Occipital lobe (tissue), 3 donors: Measurements from ENCODE around the gene NUP93. TPM values are rescaled to one million over a fixed set of nuclear protein-coding genes. Genes with fewer than 3 reads are reported as not detected.
A peak's percentile ranks its signal among the peaks of the same experiment; 100 is the strongest.

Experiments used
- DNase-seq: peaks from one replicate; lab custom pipeline; 2025; lab: John Stamatoyannopoulos, UW
- small RNA-seq: library from RNA; depleted of rRNA; stranded (forward); fragments of <200 nt; gene quantifications from one replicate; pipeline ENCODE3, GENCODE V24; 2014
- total RNA-seq: library from RNA; depleted of rRNA; stranded (reverse); fragments of >200 nt; gene quantifications from one replicate; pipeline ENCODE4 v1.2.3, GENCODE V29; 2014

NUP93 gene
- total RNA-seq, 1 donor from 2014 or later = 207 TPM

GRCh38 chr16:56888806-56889205 is 158.9 kb downstream of the NUP93 start:
- no peak for DNase-seq

GRCh38 chr16:56889206-56889605 is 159.3 kb downstream of the NUP93 start:
- DNase-seq = no peak

GRCh38 chr16:56891685-56892084 is 161.8 kb downstream of the NUP93 start:
- no peak for DNase-seq

DNA sequence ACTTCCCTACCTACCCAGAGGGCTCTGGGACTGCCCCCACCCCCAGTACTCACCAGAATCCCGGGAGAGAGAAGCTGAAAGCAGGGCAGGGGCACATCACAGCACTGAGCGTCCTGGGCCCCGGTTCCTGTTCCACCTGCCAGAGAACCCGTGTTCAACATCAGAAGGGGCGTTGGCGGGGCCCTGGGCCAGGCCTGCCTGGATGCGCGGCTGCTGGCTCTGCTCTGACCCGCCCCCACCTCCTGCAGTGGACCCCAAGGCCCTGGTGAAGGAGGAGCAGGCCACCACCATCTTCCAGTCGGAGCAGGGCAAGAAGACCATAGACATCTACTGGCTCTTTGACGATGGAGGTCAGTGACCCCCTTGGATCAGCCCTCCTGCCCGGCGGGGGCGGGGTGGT is 162.8 kb downstream of the NUP93 start:
- DNase-seq = no peak

GRCh38 chr16:56894331-56894917 is 164.5 kb downstream of the NUP93 start:
- no peak for DNase-seq

GRCh38 chr16:56895813-56896212 is 165.9 kb downstream of the NUP93 start:
- DNase-seq = no peak

DNA sequence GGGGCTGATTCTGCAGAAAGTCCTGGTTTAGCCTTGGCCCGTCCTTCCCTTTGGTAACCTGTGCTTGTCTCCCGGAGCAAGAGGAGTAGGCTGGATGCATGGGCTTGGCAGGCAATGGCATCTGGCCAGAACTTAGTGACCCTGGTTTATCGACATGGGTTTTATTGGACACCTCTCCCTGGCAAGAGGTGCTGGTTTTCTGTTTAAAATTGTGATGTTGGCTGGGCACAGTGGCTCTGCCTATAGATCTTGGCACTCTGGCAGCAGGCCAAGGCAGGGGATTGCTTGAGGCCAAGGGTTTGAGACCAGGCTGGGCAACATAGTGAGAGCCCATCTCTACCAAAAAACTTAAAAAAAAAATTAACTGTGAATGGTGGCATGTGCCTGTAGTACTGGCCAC is 166.3 kb downstream of the NUP93 start:
- no peak for DNase-seq

GRCh38 chr16:56897026-56897799 is 167.3 kb downstream of the NUP93 start:
- no peak for DNase-seq

GRCh38 chr16:56898847-56899246 is 168.9 kb downstream of the NUP93 start:
- DNase-seq = no peak

Small RNA genes within 50 kb of the gene (small RNA-seq; reads per million reads assigned to genes)
- gene MIR138-2 = 9.4 reads per million, percentile 92 among the genes with 10 or more reads in this experiment

Other genes starting within 250 kb of the NUP93 start
- 124 TPM for gene BBS2, start 210.1 kb upstream of the NUP93 start, total RNA-seq
- not detected for gene MT4, start 165.1 kb upstream of the NUP93 start, total RNA-seq
- gene MT3, start 140.6 kb upstream of the NUP93 start, total RNA-seq = 8.6 TPM
- 2.3 TPM for gene MT2A, start 121.5 kb upstream of the NUP93 start, total RNA-seq
- 12.8 TPM for gene MT1E, start 104.3 kb upstream of the NUP93 start, total RNA-seq
- gene MT1M, start 97.5 kb upstream of the NUP93 start, total RNA-seq = 1.4 TPM
- gene MT1A, start 91.5 kb upstream of the NUP93 start, total RNA-seq = not detected
- not detected for gene MT1B, start 78.2 kb upstream of the NUP93 start, total RNA-seq
- gene MT1F, start 72.2 kb upstream of the NUP93 start, total RNA-seq = 2.5 TPM
- not detected for gene MT1G, start 62.1 kb upstream of the NUP93 start, total RNA-seq
- gene MT1H, start 60.3 kb upstream of the NUP93 start, total RNA-seq = not detected
- 14.5 TPM for gene MT1X, start 47.7 kb upstream of the NUP93 start, total RNA-seq
- gene SLC12A3, start 135.1 kb downstream of the NUP93 start, total RNA-seq = not detected
- 49.8 TPM for gene HERPUD1, start 202.0 kb downstream of the NUP93 start, total RNA-seq
- gene CETP, start 231.8 kb downstream of the NUP93 start, total RNA-seq = 0.62 TPM